Right lobe of liver (tissue), 4 donors: ENCODE measurements around the gene BICDL2.

Source experiments
- CTCF ChIP-seq, 4 donors: fragments of 200-600 bp in 3 of 4; fragments of 450-650 bp in 1 of 4; IDR thresholded peaks; one replicate each; pipeline versions ENCODE4 v1.5.1 to v1.8.0; 2016 to 2022; ENCODE audit warnings: antibody characterized with exemption in 4 of 4, mild to moderate bottlenecking in 2 of 4
- POLR2A ChIP-seq: fragments of 450-650 bp; IDR thresholded peaks from one replicate; pipeline ENCODE4 v1.6.1; 2017; ENCODE audit warnings: antibody characterized with exemption, mild to moderate bottlenecking
- donor health status: DM: no; HTN: no; CAD: no.
- donor health status: DM: no; HTN: no; CAD: no.
- donor health status: DM: no; HTN: yes; CAD: no.

- TF ChIP-seq CTCF (IDR thresholded peaks at IDR 0.05) (no peak), POLR2A (no peak)
These were observed 7.1 kb downstream of the BICDL2 start for GRCh38 chr16:3029491-3030221.
